Measurements from ENCODE around the gene CCDC13. TPM values are rescaled to one million over a fixed set of nuclear protein-coding genes. Genes with fewer than 3 reads are reported as not detected.

The CCDC13 gene
- total RNA-seq, 1 experiment from 2014 or later, result 0.82 TPM

DNA sequence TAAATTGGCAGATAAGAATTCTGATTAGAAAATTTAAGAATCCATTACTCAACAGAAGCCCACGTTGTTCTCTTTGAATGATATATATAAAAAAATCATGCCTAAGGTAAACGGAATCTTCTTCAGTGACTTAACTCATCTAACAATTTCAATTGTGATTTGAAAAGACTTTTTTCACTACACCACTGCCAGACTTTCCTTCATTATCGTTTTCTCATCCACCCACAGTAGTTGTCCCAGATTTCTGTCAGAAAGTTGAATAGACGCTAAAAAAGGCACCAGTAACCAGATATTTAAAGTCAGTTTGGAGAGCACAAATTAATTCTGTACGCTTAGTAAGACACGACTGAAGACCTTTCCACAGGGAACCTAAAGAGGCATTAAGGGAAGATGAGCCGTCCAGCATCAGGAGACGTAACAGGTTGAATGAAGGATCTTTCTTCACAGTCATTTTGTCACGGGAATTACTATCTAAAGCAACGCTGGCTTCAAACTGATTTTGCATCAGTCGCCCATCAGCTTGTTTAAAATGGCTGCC is 29.9 kb upstream of the CCDC13 start:
- ATAC-seq (no peak), DNase-seq (ENCODE audit: low read depth, low spot score) (no peak)
- no TSS peak for BruUV-seq (replicated peaks)
- Histone ChIP-seq H3K4me3 (ENCODE audit: low read depth in 2 of 2, low read length in 2 of 2) (peak overlapping the region; percentile 79 to 86), H3K9me3 (ENCODE audit: control insufficient read depth, insufficient read depth, low read depth, low read length) (no peaks in the 10 kb centered on the region), H3K4me1 (ENCODE audit: control insufficient read depth, insufficient read depth, low read length) (peaks cover 7% of the 10 kb centered on the region), H3K27me3 (ENCODE audit: control insufficient read depth, insufficient read depth, low read length) (no peaks in the 10 kb centered on the region; the same call in 1 of the 2 replicates), H3K27ac (ENCODE audit: low read length) (peak overlapping the region; percentile 86), H3K36me3 (ENCODE audit: control insufficient read depth, insufficient read depth, low read length) (peaks cover 9% of the 10 kb centered on the region; the same call in 1 of the 2 replicates)
- POLR2A ChIA-PET, result no interaction called here
- CTCF ChIA-PET, result no interaction called here
- TF ChIP-seq TCF7L2 (IDR thresholded peaks at IDR 0.05; ENCODE audit: low read depth, low read length), result no peak
- TF ChIP-seq, protein P1, sequence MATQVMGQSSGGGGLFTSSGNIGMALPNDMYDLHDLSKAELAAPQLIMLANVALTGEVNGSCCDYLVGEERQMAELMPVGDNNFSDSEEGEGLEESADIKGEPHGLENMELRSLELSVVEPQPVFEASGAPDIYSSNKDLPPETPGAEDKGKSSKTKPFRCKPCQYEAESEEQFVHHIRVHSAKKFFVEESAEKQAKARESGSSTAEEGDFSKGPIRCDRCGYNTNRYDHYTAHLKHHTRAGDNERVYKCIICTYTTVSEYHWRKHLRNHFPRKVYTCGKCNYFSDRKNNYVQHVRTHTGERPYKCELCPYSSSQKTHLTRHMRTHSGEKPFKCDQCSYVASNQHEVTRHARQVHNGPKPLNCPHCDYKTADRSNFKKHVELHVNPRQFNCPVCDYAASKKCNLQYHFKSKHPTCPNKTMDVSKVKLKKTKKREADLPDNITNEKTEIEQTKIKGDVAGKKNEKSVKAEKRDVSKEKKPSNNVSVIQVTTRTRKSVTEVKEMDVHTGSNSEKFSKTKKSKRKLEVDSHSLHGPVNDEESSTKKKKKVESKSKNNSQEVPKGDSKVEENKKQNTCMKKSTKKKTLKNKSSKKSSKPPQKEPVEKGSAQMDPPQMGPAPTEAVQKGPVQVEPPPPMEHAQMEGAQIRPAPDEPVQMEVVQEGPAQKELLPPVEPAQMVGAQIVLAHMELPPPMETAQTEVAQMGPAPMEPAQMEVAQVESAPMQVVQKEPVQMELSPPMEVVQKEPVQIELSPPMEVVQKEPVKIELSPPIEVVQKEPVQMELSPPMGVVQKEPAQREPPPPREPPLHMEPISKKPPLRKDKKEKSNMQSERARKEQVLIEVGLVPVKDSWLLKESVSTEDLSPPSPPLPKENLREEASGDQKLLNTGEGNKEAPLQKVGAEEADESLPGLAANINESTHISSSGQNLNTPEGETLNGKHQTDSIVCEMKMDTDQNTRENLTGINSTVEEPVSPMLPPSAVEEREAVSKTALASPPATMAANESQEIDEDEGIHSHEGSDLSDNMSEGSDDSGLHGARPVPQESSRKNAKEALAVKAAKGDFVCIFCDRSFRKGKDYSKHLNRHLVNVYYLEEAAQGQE (IDR thresholded peaks at IDR 0.05; ENCODE audit: insufficient read depth in 1 of 2, low read depth in 2 of 2, low read length in 1 of 2), result no peak
- TF ChIP-seq POLR2AphosphoS5 (IDR thresholded peaks at IDR 0.05; ENCODE audit: low read depth, low read length), result no peak
- TF ChIP-seq, protein P2, sequence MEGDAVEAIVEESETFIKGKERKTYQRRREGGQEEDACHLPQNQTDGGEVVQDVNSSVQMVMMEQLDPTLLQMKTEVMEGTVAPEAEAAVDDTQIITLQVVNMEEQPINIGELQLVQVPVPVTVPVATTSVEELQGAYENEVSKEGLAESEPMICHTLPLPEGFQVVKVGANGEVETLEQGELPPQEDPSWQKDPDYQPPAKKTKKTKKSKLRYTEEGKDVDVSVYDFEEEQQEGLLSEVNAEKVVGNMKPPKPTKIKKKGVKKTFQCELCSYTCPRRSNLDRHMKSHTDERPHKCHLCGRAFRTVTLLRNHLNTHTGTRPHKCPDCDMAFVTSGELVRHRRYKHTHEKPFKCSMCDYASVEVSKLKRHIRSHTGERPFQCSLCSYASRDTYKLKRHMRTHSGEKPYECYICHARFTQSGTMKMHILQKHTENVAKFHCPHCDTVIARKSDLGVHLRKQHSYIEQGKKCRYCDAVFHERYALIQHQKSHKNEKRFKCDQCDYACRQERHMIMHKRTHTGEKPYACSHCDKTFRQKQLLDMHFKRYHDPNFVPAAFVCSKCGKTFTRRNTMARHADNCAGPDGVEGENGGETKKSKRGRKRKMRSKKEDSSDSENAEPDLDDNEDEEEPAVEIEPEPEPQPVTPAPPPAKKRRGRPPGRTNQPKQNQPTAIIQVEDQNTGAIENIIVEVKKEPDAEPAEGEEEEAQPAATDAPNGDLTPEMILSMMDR (IDR thresholded peaks at IDR 0.05), result no peak
- TF ChIP-seq SIN3A (IDR thresholded peaks at IDR 0.05; ENCODE audit: borderline replicate concordance, insufficient read depth, low read depth, low read length), result no peak
- in situ Hi-C loops (cut with HindIII; ENCODE audit: low pct_unique_long_range_greater_than_20kb, low sequenced_read_pairs) (no loop called here), intact Hi-C loops (cut with micrococcal nuclease; ENCODE audit: unreplicated experiment) (no loop called here)

DNA sequence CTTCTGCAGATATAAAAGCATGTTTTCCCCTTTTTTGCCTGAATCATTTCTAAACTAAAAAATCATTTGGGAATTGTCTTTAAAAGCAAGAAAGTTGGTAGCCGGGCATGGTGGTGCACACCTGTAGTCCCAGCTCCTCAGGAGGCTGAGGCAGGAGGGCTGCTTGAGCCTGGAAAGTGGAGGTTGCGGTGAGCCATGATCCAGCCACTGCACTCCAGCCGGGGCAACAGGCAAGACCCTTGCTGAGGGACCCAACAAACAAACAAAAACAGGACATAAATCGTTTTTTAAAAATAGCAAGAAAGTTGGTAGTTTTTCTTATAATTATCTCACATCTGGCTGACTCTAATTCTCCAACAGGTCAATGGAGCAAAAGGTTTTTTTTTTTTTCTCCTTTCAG is 28.7 kb upstream of the CCDC13 start:
- DNase-seq (ENCODE audit: low read depth, low spot score), result no peak
- Histone ChIP-seq H3K27me3 (ENCODE audit: control insufficient read depth, insufficient read depth, low read length) (no peaks in the 10 kb centered on the region), H3K9me3 (ENCODE audit: control insufficient read depth, insufficient read depth, low read depth, low read length) (no peaks in the 10 kb centered on the region), H3K36me3 (ENCODE audit: control insufficient read depth, insufficient read depth, low read length) (peaks cover 9% of the 10 kb centered on the region; the same call in 1 of the 2 replicates), H3K4me3 (ENCODE audit: low read depth in 2 of 2, low read length in 2 of 2) (no peak overlapping the region), H3K27ac (ENCODE audit: low read length) (no peak overlapping the region), H3K4me1 (ENCODE audit: control insufficient read depth, insufficient read depth, low read length) (peaks cover 7% of the 10 kb centered on the region)
- ChIA-PET CTCF (no interaction called here), POLR2A (no interaction called here)
- no peak for ATAC-seq
- no TSS peak for BruUV-seq (replicated peaks)
- in situ Hi-C loops (cut with HindIII; ENCODE audit: low pct_unique_long_range_greater_than_20kb, low sequenced_read_pairs), result no loop called here
- intact Hi-C loops (cut with micrococcal nuclease; ENCODE audit: unreplicated experiment), result no loop called here
- TF ChIP-seq, protein P2 (IDR thresholded peaks at IDR 0.05), result no peak
- TF ChIP-seq TCF7L2 (IDR thresholded peaks at IDR 0.05; ENCODE audit: low read depth, low read length), result no peak
- no peak for TF ChIP-seq POLR2AphosphoS5 (IDR thresholded peaks at IDR 0.05; ENCODE audit: low read depth, low read length)
- TF ChIP-seq SIN3A (IDR thresholded peaks at IDR 0.05; ENCODE audit: borderline replicate concordance, insufficient read depth, low read depth, low read length), result no peak
